CD4-positive, alpha-beta T cell treated with Interleukin-6 for 4 hours (primary cell): Measurements from ENCODE around the gene TEX36.
"Not testable (repeated sequence)": the region's sequence is repeated elsewhere in the genome, so short reads cannot be mapped to it uniquely, and the experiment has no call there.

Experiments used
- DNase-seq: peaks from one replicate; pipeline ENCODE4 v3.0.0-alpha.2; 2020; ENCODE audit warnings: mixed read lengths

TEX36 gene

DNA sequence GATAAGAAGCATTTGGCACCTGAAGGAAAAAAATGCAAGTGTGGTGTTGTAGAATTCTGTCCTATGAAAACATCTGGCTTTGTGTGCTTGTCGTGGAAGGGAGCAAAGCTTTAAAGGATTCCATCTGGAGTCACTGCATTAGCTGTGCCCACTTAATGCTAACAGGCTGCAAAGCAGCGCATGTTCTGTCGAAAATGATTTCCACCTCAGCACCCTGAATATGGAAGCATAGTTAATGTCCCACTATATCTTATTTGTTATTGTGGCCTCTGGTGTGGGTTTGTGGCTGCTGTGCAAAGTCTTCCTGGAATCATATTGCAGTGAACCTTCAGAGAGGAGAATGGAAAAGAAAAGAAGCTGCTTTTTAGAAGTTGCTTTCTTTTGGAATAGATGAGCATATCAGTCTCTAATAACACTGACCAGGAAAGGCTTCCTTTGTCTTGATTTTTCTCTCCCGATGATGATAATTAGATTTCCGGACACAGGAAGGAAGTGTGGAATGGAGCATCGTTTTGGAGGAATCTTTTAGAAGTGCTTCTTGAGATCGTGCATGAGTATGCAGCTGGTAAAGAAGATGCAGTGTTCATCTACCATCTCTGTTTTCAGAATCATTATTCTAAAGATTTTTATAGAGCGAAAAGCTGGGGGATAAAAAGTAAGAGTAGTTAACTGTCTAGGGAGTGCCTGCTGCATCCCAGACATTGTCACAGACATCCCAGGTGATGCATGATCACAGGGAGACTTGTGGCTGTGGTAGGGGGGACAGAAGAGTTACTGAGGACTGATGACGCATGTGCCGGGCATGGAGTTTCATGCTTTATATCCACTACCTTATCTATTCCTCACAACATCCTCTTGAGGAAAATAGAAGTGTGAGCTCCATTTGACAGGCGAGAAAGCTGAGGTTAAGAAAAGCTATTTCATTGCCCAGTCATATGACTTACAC, 54.6 kb downstream of the TEX36 start:
- no peak for DNase-seq

DNA sequence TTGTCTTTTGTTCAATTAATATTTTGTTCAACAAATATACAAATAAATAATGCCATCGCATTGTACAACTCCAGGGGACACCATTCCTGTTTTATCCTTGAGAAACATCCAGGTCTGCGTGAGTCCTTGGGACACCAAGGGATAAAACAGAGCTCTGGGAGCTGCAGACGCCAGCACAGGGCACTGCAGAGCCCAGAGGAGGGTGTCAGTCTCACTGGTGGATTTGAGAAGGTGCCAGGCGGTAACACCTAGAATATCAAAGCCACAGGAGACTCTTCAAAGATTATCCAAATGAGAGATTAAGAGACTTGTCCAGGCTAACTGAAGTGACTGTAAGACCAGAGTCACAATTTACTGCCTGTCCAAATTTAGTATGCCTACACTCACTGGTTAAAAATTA, 55.3 kb downstream of the TEX36 start:
- no peak for DNase-seq

DNA sequence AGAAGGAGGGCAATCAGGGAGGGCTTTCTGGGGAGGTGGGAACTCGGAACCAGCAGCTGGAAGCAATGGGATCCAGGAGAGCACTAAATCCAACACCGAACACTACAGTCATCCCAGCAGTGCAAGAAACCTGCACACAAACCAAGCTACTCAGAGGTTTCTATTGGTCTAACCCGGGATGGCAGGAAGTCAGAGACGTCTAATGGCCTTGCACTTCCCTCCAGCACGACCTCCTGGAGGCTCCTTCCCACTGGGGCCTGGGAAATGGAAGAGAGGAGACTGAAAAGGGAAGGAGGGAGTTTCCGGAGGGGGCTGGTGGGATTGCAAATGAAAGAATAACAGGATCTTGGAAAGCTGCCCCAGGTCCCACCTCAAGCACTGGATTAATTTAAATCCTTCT, 56.3 kb downstream of the TEX36 start:
- DNase-seq = no peak

DNA sequence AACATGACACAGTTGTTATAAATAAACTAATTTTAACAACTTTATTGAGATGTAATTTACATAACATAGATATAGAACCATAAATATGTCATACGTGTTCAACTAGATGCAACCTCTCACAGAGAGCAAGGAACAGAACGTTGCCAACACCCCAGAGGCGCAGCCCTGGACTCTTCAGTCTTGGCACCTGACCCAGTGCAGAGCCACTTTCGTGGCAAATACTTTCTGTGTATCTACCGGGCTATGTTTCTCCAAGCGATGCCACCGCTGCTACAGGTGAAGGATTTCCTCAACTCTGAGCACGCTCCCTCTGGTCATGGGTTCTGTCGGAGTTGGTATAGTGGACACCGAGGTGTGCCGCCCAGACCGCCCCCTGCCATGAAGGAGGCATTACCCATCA, 57.4 kb downstream of the TEX36 start:
- no peak for DNase-seq

DNA sequence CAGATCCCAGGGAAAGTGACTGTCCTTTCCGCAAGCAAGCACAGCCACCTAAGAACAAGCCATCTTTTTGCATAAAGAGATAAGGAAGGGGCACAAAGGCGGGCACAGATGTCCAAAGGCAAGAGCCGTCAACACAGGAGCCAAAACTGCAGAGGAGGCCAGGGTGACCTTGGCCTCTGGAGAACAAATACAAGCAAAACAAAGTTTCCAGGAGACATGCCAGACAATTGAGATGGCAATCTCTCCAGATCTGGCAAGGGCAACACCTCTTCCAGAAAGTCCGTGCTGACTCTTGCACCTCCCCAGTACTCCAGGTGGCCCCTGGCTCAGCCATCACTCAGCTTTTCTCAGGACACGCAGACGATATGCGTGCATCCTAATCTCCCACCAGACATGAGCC, 58.2 kb downstream of the TEX36 start:
- no peak for DNase-seq

DNA sequence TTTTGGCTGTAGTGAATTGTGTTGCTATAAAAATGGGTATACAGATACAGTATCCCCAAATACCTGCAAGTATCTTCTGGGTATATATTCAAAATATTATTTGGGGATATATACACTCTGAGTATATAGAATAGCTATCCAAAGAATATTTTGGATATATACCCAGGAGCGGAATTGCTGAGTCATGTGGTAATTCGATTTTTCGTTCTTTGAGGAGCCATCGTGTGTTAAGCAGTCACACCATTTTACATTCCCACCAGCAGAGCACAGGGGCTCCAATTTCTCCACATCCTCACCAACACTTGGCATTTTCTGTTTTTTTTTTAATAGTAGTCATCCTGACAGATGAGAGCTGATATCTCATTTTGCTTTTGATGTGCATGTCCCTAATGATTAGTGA, 61.9 kb downstream of the TEX36 start:
- no peak for DNase-seq

DNA sequence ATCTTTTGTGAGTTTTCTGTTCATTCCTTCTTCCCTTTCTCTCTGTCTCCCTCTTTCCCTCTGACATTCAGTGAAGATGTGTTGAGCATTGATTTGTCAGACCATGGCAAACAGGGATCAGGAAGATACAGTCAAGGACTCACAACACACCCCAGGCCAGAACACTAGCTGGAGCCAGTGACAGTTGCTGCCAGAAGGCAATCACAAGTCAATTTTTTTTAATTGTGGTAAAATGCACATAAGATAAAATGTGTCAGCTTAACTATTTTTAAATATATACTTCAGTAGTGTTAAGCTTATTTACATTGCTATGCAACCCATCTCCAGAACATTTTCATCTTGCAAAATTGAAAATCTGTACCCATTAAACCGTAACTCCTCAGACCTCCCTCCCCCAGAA, 62.6 kb downstream of the TEX36 start:
- DNase-seq = no peak

DNA sequence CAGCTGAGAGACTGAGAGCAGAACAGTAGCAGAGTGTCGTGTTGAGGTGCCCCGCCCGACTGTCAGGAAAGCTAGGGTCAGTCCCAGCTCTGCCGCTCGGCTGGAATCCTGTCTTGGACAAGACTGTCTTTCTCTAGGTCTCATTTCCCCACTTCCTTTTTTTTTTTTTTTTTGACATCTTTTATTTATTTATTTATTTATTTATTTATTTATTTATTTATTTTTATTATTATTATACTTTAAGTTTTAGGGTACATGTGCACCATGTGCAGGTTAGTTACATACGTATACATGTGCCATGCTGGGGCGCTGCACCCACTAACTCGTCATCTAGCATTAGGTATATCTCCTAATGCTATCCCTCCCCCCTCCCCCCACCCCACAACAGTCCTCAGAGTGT, 69.9 kb downstream of the TEX36 start:
- not testable (repeated sequence) for DNase-seq

DNA sequence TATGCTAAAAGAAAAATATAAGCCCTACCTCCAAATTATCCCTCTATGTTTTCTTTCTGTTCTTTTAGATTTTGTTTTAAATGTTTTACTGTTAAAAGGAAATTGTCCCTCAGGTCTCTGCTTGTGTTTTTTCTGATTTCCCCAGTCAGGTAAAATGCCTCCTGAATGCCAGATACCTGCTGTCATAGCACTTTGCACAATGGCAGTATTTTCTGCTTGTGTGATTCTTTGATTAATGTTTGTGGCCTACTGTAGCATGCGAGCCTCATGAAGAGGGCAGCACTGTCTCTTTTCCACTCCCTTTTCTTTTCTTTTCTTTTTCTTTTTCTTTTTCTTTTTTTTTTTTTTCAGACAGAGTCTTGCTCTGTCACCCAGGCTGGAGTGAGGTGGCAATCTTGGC, 71.2 kb downstream of the TEX36 start:
- no peak for DNase-seq

DNA sequence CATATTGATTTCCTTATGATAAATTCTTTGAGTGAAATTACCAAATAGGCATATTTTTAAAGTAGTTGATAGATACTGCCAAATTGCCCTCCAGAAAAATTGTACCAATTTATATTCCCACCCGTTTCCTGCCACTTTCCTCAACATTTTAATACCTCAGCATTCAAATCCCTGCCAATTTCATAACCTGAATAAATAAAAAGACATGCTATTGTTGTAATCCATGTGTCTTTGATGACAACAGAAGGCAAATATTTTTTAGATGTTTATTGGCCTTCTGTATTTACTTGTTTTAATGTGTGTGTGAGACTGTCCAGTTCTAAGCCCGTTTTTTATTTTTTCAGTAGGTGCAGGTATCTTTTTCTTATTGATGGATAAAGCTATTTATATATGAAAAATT, 71.7 kb downstream of the TEX36 start:
- DNase-seq = no peak

DNA sequence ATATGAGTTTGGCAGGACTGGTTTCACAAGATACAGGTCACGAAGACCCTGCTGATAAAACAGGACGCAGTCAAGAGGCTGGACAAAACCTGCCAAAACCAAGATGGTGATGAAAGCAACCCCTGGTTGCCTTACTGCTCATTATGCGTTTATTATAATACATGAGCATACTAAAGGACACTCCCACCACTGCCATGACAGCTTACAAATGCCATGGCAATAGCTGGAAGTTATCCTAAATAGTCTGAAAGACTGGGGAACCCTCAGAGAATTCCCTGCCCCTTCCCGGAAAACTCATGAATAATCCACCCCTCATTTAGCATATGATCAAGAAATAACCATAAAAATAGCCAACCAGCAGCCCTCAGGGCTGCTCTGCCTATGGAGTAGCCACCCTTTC, 73.1 kb downstream of the TEX36 start:
- DNase-seq = no peak

DNA sequence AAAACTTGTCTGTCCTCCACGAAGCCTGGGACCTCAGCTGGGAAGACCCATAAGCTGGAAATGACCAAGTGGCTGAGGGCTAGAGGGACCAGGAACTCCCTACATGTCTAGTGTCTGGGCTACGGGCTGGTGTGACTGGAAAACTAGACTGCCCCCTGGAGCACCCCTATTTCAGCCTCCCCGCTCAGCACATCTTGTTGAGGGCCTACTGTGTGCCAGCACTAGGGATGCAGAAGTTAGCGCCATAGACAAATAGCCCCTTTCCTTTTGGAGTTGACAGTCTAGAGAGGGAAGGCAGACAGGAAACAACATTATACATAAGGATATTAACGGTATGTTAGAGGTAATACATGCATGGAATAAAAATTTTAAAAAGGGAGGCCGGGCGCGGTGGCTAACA, 74.5 kb downstream of the TEX36 start:
- DNase-seq = no peak

DNA sequence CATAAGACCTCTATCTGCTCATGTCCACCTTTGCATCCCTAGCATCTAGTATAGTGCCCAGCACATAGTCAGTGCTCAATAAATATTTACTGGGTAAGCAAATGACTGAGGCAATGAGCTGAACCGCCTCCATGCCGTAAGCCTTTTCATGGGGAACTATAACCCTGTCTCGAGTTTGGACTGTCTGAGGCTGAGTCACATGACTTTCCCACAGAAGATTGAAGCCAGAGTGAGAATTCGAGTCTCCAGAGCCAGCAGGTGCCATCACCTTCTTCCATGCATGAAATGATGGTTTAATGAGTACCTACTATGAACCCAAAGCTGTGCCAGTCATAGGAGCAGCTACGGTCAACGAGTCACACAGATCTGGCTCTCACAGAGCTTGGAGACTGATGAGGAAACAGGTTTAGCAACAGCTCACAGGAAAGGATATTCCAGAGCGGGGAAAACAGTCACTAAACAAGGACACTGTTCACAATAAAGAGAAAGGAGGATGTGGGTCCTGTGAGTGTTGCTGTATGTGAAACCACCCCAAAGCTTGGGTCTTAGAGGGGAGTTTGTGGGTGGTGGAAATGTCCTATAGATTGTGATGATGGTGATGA, 75.2 kb downstream of the TEX36 start:
- no peak for DNase-seq

DNA sequence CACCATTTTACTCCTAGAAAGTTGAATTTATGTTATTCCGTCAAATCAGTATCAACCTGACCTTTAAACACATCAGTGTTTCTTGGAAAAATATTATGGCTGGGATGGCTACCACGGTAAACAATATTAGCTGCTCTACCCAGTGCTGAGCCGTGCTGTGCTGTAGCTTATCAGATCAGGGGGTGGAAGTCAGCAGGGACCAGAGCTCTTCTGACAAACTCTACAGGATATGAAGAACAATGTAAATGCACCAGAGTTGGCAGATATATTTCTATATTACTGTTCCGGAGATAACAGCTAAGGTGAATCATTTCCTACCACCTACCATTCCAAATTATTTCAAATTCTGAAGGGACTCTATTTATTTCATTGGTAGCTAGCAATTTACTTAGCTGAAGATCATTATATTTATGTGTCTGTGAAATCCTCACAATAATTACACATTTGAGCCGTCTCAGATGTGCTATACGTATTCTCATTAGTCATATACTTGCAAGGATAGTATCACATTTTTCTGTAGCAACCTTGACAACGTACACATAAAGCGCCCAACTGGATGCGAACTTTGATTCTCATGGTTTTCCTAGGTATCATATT, 76.5 kb downstream of the TEX36 start:
- no peak for DNase-seq
